Measurements from ENCODE around the gene SKAP2.

Gene SKAP2

DNA sequence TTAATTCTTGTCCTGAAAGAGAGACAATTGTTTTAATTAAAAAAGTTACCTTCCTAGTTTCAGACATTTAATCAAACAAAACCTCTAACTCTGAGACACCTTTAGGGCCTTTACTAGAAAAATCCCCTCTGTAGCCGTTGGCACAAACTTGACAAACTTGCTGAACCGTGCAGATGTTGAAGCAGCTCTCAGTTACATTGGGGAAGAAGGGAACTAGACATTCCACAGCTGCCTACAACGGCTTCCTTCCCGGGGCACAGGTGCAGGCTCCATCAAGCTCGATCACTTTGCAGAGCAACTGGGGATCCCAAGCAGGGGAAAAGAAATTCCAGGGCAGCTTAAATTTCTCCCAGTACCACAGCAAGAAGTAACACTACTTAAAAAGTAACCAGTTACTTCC, 141.3 kb downstream of the SKAP2 start:
- H2BK120ac ChIP-seq (ENCODE audit: insufficient read depth, low read length, poor library complexity): no peak overlapping the region
- H2BK5ac ChIP-seq (ENCODE audit: low read depth, low read length, poor library complexity): no peak overlapping the region
- no peak overlapping the region for H3K4me3 ChIP-seq (ENCODE audit: low read depth, low read length)
- H3K79me1 ChIP-seq (ENCODE audit: low read length): no peaks in the 10 kb centered on the region
- H3K9ac ChIP-seq (ENCODE audit: low read length): no peak overlapping the region
- DNase-seq: peak in 1 of 2 donors; percentile 8
- no peaks in the 10 kb centered on the region for H3K9me3 ChIP-seq (ENCODE audit: insufficient read depth, low read depth, low read length)
- H4K12ac ChIP-seq (ENCODE audit: low read depth, low read length): no peak overlapping the region
- H2AFZ ChIP-seq (ENCODE audit: insufficient read depth, low read length, poor library complexity): no peak overlapping the region
- H4K91ac ChIP-seq (ENCODE audit: low read depth, low read length): no peak overlapping the region
- no peak overlapping the region for H3K27ac ChIP-seq (ENCODE audit: low read depth, low read length)
- H3K4me2 ChIP-seq (ENCODE audit: low read length): no peak overlapping the region
- no peaks in the 10 kb centered on the region for H3K27me3 ChIP-seq (ENCODE audit: insufficient read depth, low read length)
- H3K36me3 ChIP-seq (ENCODE audit: control insufficient read depth in 1 of 2, insufficient read depth in 2 of 2, low read length in 2 of 2): no peaks in the 10 kb centered on the region
- H3K4me1 ChIP-seq (ENCODE audit: control insufficient read depth in 1 of 2, insufficient read depth in 2 of 2, low read length in 2 of 2): no peaks in the 10 kb centered on the region
- no peak overlapping the region for H3K18ac ChIP-seq (ENCODE audit: low read length)
- no peak overlapping the region for H3K14ac ChIP-seq (ENCODE audit: low read length)
- H4K8ac ChIP-seq (ENCODE audit: low read depth, low read length): no peak overlapping the region
- WGBS (ENCODE audit: extremely low coverage, insufficient coverage, insufficient read length): no CpG with 5 or more reads among the region's 5 CpGs
- no peaks in the 10 kb centered on the region for H3K79me2 ChIP-seq (ENCODE audit: control insufficient read depth, insufficient read depth, low read length, poor library complexity)
- no peak overlapping the region for H2AK5ac ChIP-seq (ENCODE audit: low read length)
- H3K4ac ChIP-seq (ENCODE audit: low read depth, low read length): no peak overlapping the region
- no peak overlapping the region for H3K23ac ChIP-seq (ENCODE audit: low read length)
- no peak overlapping the region for H2BK12ac ChIP-seq (ENCODE audit: low read length)

DNA sequence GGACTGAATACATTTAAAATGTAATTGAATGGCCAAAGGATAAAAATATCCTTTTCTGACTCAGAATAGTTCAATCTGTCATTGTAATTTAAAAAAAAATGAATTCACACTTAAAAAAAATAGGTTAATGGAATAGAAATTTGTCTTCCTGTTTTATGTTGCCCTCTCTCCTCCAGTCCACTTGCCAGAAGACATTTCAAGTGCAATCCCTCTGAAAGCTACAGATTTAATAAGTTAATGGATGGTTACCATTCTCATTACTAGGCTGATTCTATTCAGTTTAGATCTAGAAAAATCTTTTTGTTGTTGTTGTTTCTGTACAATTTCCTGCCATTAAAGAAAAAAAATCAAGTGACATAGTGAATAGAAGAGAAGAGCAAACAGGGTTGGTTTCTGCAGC, 142.9 kb downstream of the SKAP2 start:
- Histone ChIP-seq H2AK5ac (ENCODE audit: low read length) (no peak overlapping the region), H3K9ac (ENCODE audit: low read length) (no peak overlapping the region), H3K9me3 (ENCODE audit: insufficient read depth, low read depth, low read length) (no peaks in the 10 kb centered on the region), H2BK12ac (ENCODE audit: low read length) (no peak overlapping the region), H3K23ac (ENCODE audit: low read length) (no peak overlapping the region), H3K4me1 (ENCODE audit: control insufficient read depth in 1 of 2, insufficient read depth in 2 of 2, low read length in 2 of 2) (no peaks in the 10 kb centered on the region), H2BK120ac (ENCODE audit: insufficient read depth, low read length, poor library complexity) (no peak overlapping the region), H3K4me2 (ENCODE audit: low read length) (no peak overlapping the region), H3K4me3 (ENCODE audit: low read depth, low read length) (no peak overlapping the region), H4K12ac (ENCODE audit: low read depth, low read length) (no peak overlapping the region), H3K18ac (ENCODE audit: low read length) (no peak overlapping the region), H3K14ac (ENCODE audit: low read length) (no peak overlapping the region), H3K4ac (ENCODE audit: low read depth, low read length) (no peak overlapping the region), H2BK5ac (ENCODE audit: low read depth, low read length, poor library complexity) (no peak overlapping the region), H3K79me2 (ENCODE audit: control insufficient read depth, insufficient read depth, low read length, poor library complexity) (no peaks in the 10 kb centered on the region), H3K36me3 (ENCODE audit: control insufficient read depth in 1 of 2, insufficient read depth in 2 of 2, low read length in 2 of 2) (no peaks in the 10 kb centered on the region), H4K91ac (ENCODE audit: low read depth, low read length) (no peak overlapping the region), H3K27me3 (ENCODE audit: insufficient read depth, low read length) (no peaks in the 10 kb centered on the region), H3K27ac (ENCODE audit: low read depth, low read length) (no peak overlapping the region), H2AFZ (ENCODE audit: insufficient read depth, low read length, poor library complexity) (no peak overlapping the region), H3K79me1 (ENCODE audit: low read length) (no peaks in the 10 kb centered on the region), H4K8ac (ENCODE audit: low read depth, low read length) (no peak overlapping the region)
- DNase-seq: no peak

- Histone ChIP-seq H3K27me3 (ENCODE audit: insufficient read depth, low read length) (no peaks in the 10 kb centered on the region), H2AFZ (ENCODE audit: insufficient read depth, low read length, poor library complexity) (no peak overlapping the region), H3K79me2 (ENCODE audit: control insufficient read depth, insufficient read depth, low read length, poor library complexity) (no peaks in the 10 kb centered on the region), H4K8ac (ENCODE audit: low read depth, low read length) (no peak overlapping the region), H3K36me3 (ENCODE audit: control insufficient read depth in 1 of 2, insufficient read depth in 2 of 2, low read length in 2 of 2) (no peaks in the 10 kb centered on the region), H3K4ac (ENCODE audit: low read depth, low read length) (no peak overlapping the region), H3K18ac (ENCODE audit: low read length) (no peak overlapping the region), H2BK120ac (ENCODE audit: insufficient read depth, low read length, poor library complexity) (no peak overlapping the region), H3K4me2 (ENCODE audit: low read length) (no peak overlapping the region), H3K27ac (ENCODE audit: low read depth, low read length) (no peak overlapping the region), H3K9ac (ENCODE audit: low read length) (no peak overlapping the region), H3K4me3 (ENCODE audit: low read depth, low read length) (no peak overlapping the region), H2BK12ac (ENCODE audit: low read length) (no peak overlapping the region), H3K23ac (ENCODE audit: low read length) (no peak overlapping the region), H3K9me3 (ENCODE audit: insufficient read depth, low read depth, low read length) (no peaks in the 10 kb centered on the region), H4K12ac (ENCODE audit: low read depth, low read length) (no peak overlapping the region), H3K14ac (ENCODE audit: low read length) (no peak overlapping the region), H4K91ac (ENCODE audit: low read depth, low read length) (no peak overlapping the region), H3K4me1 (ENCODE audit: control insufficient read depth in 1 of 2, insufficient read depth in 2 of 2, low read length in 2 of 2) (no peaks in the 10 kb centered on the region), H3K79me1 (ENCODE audit: low read length) (no peaks in the 10 kb centered on the region), H2BK5ac (ENCODE audit: low read depth, low read length, poor library complexity) (no peak overlapping the region), H2AK5ac (ENCODE audit: low read length) (no peak overlapping the region)
- DNase-seq: no peak
- WGBS (ENCODE audit: extremely low coverage, insufficient coverage, insufficient read length): no CpG with 5 or more reads among the region's 1 CpG
Measured at GRCh38 chr7:26718063-26718462, 146.3 kb downstream of the SKAP2 start.

- no peaks in the 10 kb centered on the region for H3K9me3 ChIP-seq (ENCODE audit: insufficient read depth, low read depth, low read length)
- H4K91ac ChIP-seq (ENCODE audit: low read depth, low read length): no peak overlapping the region
- H2BK12ac ChIP-seq (ENCODE audit: low read length): no peak overlapping the region
- H2BK5ac ChIP-seq (ENCODE audit: low read depth, low read length, poor library complexity): no peak overlapping the region
- H4K8ac ChIP-seq (ENCODE audit: low read depth, low read length): no peak overlapping the region
- no peak overlapping the region for H3K9ac ChIP-seq (ENCODE audit: low read length)
- no peak overlapping the region for H3K4me2 ChIP-seq (ENCODE audit: low read length)
- H3K36me3 ChIP-seq (ENCODE audit: control insufficient read depth in 1 of 2, insufficient read depth in 2 of 2, low read length in 2 of 2): no peaks in the 10 kb centered on the region
- no peak overlapping the region for H3K18ac ChIP-seq (ENCODE audit: low read length)
- H3K23ac ChIP-seq (ENCODE audit: low read length): no peak overlapping the region
- no peaks in the 10 kb centered on the region for H3K79me1 ChIP-seq (ENCODE audit: low read length)
- H3K4me3 ChIP-seq (ENCODE audit: low read depth, low read length): no peak overlapping the region
- H2BK120ac ChIP-seq (ENCODE audit: insufficient read depth, low read length, poor library complexity): no peak overlapping the region
- H2AK5ac ChIP-seq (ENCODE audit: low read length): no peak overlapping the region
- no peak for DNase-seq
- H3K27me3 ChIP-seq (ENCODE audit: insufficient read depth, low read length): no peaks in the 10 kb centered on the region
- H3K27ac ChIP-seq (ENCODE audit: low read depth, low read length): no peak overlapping the region
- H4K12ac ChIP-seq (ENCODE audit: low read depth, low read length): no peak overlapping the region
- H3K14ac ChIP-seq (ENCODE audit: low read length): no peak overlapping the region
- no CpG with 5 or more reads among the region's 3 CpGs for WGBS (ENCODE audit: extremely low coverage, insufficient coverage, insufficient read length)
- H3K4me1 ChIP-seq (ENCODE audit: control insufficient read depth in 1 of 2, insufficient read depth in 2 of 2, low read length in 2 of 2): no peaks in the 10 kb centered on the region
- H2AFZ ChIP-seq (ENCODE audit: insufficient read depth, low read length, poor library complexity): no peak overlapping the region
- no peaks in the 10 kb centered on the region for H3K79me2 ChIP-seq (ENCODE audit: control insufficient read depth, insufficient read depth, low read length, poor library complexity)
- no peak overlapping the region for H3K4ac ChIP-seq (ENCODE audit: low read depth, low read length)
Measured at GRCh38 chr7:26714438-26714837, 150.0 kb downstream of the SKAP2 start.

GRCh38 chr7:26714006-26714405, 150.4 kb downstream of the SKAP2 start:
- H3K4ac ChIP-seq (ENCODE audit: low read depth, low read length): no peak overlapping the region
- no peak overlapping the region for H2BK5ac ChIP-seq (ENCODE audit: low read depth, low read length, poor library complexity)
- H2BK12ac ChIP-seq (ENCODE audit: low read length): no peak overlapping the region
- no peak overlapping the region for H3K27ac ChIP-seq (ENCODE audit: low read depth, low read length)
- no CpG with 5 or more reads among the region's 2 CpGs for WGBS (ENCODE audit: extremely low coverage, insufficient coverage, insufficient read length)
- H3K23ac ChIP-seq (ENCODE audit: low read length): no peak overlapping the region
- H4K12ac ChIP-seq (ENCODE audit: low read depth, low read length): no peak overlapping the region
- no peaks in the 10 kb centered on the region for H3K79me1 ChIP-seq (ENCODE audit: low read length)
- H3K4me3 ChIP-seq (ENCODE audit: low read depth, low read length): no peak overlapping the region
- no peak overlapping the region for H2AK5ac ChIP-seq (ENCODE audit: low read length)
- no peak overlapping the region for H3K18ac ChIP-seq (ENCODE audit: low read length)
- H4K91ac ChIP-seq (ENCODE audit: low read depth, low read length): no peak overlapping the region
- no peak overlapping the region for H2BK120ac ChIP-seq (ENCODE audit: insufficient read depth, low read length, poor library complexity)
- H2AFZ ChIP-seq (ENCODE audit: insufficient read depth, low read length, poor library complexity): no peak overlapping the region
- H3K79me2 ChIP-seq (ENCODE audit: control insufficient read depth, insufficient read depth, low read length, poor library complexity): no peaks in the 10 kb centered on the region
- H3K36me3 ChIP-seq (ENCODE audit: control insufficient read depth in 1 of 2, insufficient read depth in 2 of 2, low read length in 2 of 2): no peaks in the 10 kb centered on the region
- no peaks in the 10 kb centered on the region for H3K9me3 ChIP-seq (ENCODE audit: insufficient read depth, low read depth, low read length)
- H3K4me2 ChIP-seq (ENCODE audit: low read length): no peak overlapping the region
- no peak overlapping the region for H3K9ac ChIP-seq (ENCODE audit: low read length)
- H4K8ac ChIP-seq (ENCODE audit: low read depth, low read length): no peak overlapping the region
- no peaks in the 10 kb centered on the region for H3K27me3 ChIP-seq (ENCODE audit: insufficient read depth, low read length)
- H3K14ac ChIP-seq (ENCODE audit: low read length): no peak overlapping the region
- H3K4me1 ChIP-seq (ENCODE audit: control insufficient read depth in 1 of 2, insufficient read depth in 2 of 2, low read length in 2 of 2): no peaks in the 10 kb centered on the region
- DNase-seq: no peak
